Measurements from ENCODE around the gene SMARCE1.

GRCh38 chr17:40606548-40607353 is 40.9 kb downstream of the SMARCE1 start:
- TF ChIP-seq CTCF (IDR thresholded peaks at IDR 0.05; ENCODE audit: insufficient read depth, low read length, poor library complexity, severe bottlenecking) (no peak), EZH2phosphoT487 (conservative IDR thresholded peaks at IDR 0.05; ENCODE audit: low read length) (no peak)
